GM12878 (cell line): Measurements from ENCODE around the gene C1D. TPM values are rescaled to one million over a fixed set of nuclear protein-coding genes. Genes with fewer than 3 reads are reported as not detected.

Source experiments
- ATAC-seq: fragments of 200-7000 bp; cut with Tn5 transposase; 3 replicates; pipeline ENCODE4 v1.9.1; 2020; ENCODE audit warnings: mild to moderate bottlenecking, moderate library complexity
- BruUV-seq: library from RNA; stranded (reverse); fragments of 400-500 nt; replicated peaks from 2 replicates; lab custom pipeline; 2021; lab: Mats Ljungman, UMichigan
- CTCF ChIA-PET: fragments of 300-600 bp; sonication (Branson Sonifier 250); formaldehyde crosslinking; extraction: SDS; loops from one replicate; lab custom pipeline; 2021; ENCODE audit warnings: inconsistent platforms; lab: Yijun Ruan, JAX
- POLR2A ChIA-PET: fragments of 350-600 bp; formaldehyde crosslinking; extraction: SDS; loops from one replicate; lab custom pipeline; 2021; ENCODE audit warnings: inconsistent platforms; lab: Charles Lee
- RAD21 ChIA-PET: fragments of 300-600 bp; sonication (Branson Sonifier 250); formaldehyde crosslinking; loops from one replicate; lab custom pipeline; 2023; ENCODE audit warnings: antibody characterized with exemption; ENCODE audit not compliant: unreplicated experiment; lab: Charles Lee
- SMC1A ChIA-PET: fragments of 300-600 bp; sonication (Branson Sonifier 250); formaldehyde crosslinking; loops from one replicate; lab custom pipeline; 2023; ENCODE audit not compliant: unreplicated experiment, uncharacterized antibody; lab: Charles Lee
- DNase-seq: peaks from one replicate; pipeline ENCODE4 v3.0.0-alpha.2; 2011; ENCODE audit warnings: low read depth, low spot score
- FAIRE-seq: peaks from 3 replicates; lab custom pipeline; 2011; peaks lifted over from hg19 to GRCh38; lab: Jason Lieb, UNC
- H2AFZ ChIP-seq: 2 replicates; pipeline ENCODE4 v1.6.0; 2011; ENCODE audit warnings: low read depth, low read length, control low read depth; ENCODE audit not compliant: control insufficient read depth
- H3K27ac ChIP-seq: 2 replicates; pipeline ENCODE4 v1.5.1; 2011; ENCODE audit warnings: control low read depth; ENCODE audit not compliant: control insufficient read depth, insufficient read depth
- H3K27me3 ChIP-seq, 2 experiments: replicated peaks in 1 of 2; 2 replicates each; pipeline versions ENCODE4 v1.6.0 to v1.6.1; 2011; ENCODE audit warnings: low read length in 1 of 2; ENCODE audit not compliant: control insufficient read depth in 2 of 2, insufficient read depth in 2 of 2
- H3K36me3 ChIP-seq, 2 experiments: 2 replicates each; pipeline ENCODE4 v1.5.1; 2011; ENCODE audit warnings: low read length in 1 of 2; ENCODE audit not compliant: control insufficient read depth in 2 of 2, insufficient read depth in 2 of 2
- H3K4me1 ChIP-seq: 2 replicates; pipeline ENCODE4 v1.6.1; 2011; ENCODE audit warnings: mild to moderate bottlenecking, low read length, moderate library complexity, mixed read lengths; ENCODE audit not compliant: control insufficient read depth, insufficient read depth
- H3K4me2 ChIP-seq: 2 replicates; pipeline ENCODE4 v1.6.0; 2011; ENCODE audit warnings: control low read depth; ENCODE audit not compliant: control insufficient read depth, insufficient read depth
- H3K4me3 ChIP-seq: fragments of 200-600 bp; sonication (generic); 2 replicates; pipeline ENCODE4 v1.5.1; 2016
- H3K79me2 ChIP-seq: 2 replicates; pipeline ENCODE4 v1.6.0; 2011; ENCODE audit warnings: low read length; ENCODE audit not compliant: control insufficient read depth, insufficient read depth
- H3K9ac ChIP-seq: 2 replicates; pipeline ENCODE4 v1.8.0; 2011; ENCODE audit warnings: low read length, control low read depth, mixed read lengths; ENCODE audit not compliant: control insufficient read depth, insufficient read depth
- H3K9me3 ChIP-seq: replicated peaks from 3 replicates; pipeline ENCODE4 v1.5.1; 2011; ENCODE audit warnings: mild to moderate bottlenecking, low read length; ENCODE audit not compliant: control insufficient read depth, insufficient read depth
- H4K20me1 ChIP-seq: 2 replicates; pipeline ENCODE4 v1.6.0; 2011; ENCODE audit not compliant: control insufficient read depth, insufficient read depth
- ASH2L ChIP-seq: fragments of 300-600, 200-600 bp; sonication (generic); IDR thresholded peaks from 2 replicates; pipeline ENCODE4 v1.6.1; 2017; ENCODE audit warnings: low read depth, mild to moderate bottlenecking, borderline replicate concordance
- ETV6 ChIP-seq, 2 experiments: fragments of 450-650 bp in 1 of 2; IDR thresholded peaks in 1 of 2; conservative IDR thresholded peaks in 1 of 2; 2 replicates each; pipeline ENCODE4 v1.6.1; 2014; ENCODE audit warnings: antibody characterized with exemption in 1 of 2, borderline replicate concordance in 1 of 2, low read depth in 1 of 2, mild to moderate bottlenecking in 1 of 2, moderate library complexity in 1 of 2
- FOS ChIP-seq: IDR thresholded peaks from 3 replicates; pipeline ENCODE4 v1.6.1; 2011; ENCODE audit warnings: borderline replicate concordance; ENCODE audit not compliant: insufficient read length; ENCODE audit errors: extremely low read depth
- HSF1 ChIP-seq: fragments of 150-350 bp; IDR thresholded peaks from 2 replicates; pipeline ENCODE4 v1.6.1; 2014; ENCODE audit warnings: mild to moderate bottlenecking, low read depth, low read length
- IKZF1 ChIP-seq: fragments of 450-650 bp; conservative IDR thresholded peaks from 2 replicates; pipeline ENCODE4 v1.6.1; 2017; ENCODE audit warnings: antibody characterized with exemption, mild to moderate bottlenecking
- IRF5 ChIP-seq: fragments of 450-650 bp; IDR thresholded peaks from 2 replicates; pipeline ENCODE4 v1.6.1; 2017; ENCODE audit warnings: borderline replicate concordance
- JUNB ChIP-seq: IDR thresholded peaks from 2 replicates; pipeline ENCODE4 v1.6.1; 2016; ENCODE audit warnings: antibody characterized with exemption, mild to moderate bottlenecking
- MTA3 ChIP-seq: IDR thresholded peaks from 2 replicates; pipeline ENCODE4 v1.6.1; 2012; ENCODE audit warnings: low read length, inconsistent platforms, borderline replicate concordance
- MYB ChIP-seq: fragments of 150-350 bp; IDR thresholded peaks from 2 replicates; pipeline ENCODE4 v1.6.1; 2014; ENCODE audit warnings: mild to moderate bottlenecking, low read depth, low read length, borderline replicate concordance
- NFXL1 ChIP-seq: fragments of 450-650 bp; IDR thresholded peaks from 2 replicates; pipeline ENCODE4 v1.6.1; 2017; ENCODE audit warnings: antibody characterized with exemption, mild to moderate bottlenecking, borderline replicate concordance
- NR2C1 ChIP-seq: fragments of 450-650 bp; IDR thresholded peaks from 2 replicates; pipeline ENCODE4 v1.6.1; 2017; ENCODE audit warnings: antibody characterized with exemption, mild to moderate bottlenecking, moderate library complexity
- POLR2AphosphoS2 ChIP-seq: IDR thresholded peaks from 2 replicates; pipeline ENCODE4 v1.6.1; 2011; ENCODE audit warnings: low read depth, mild to moderate bottlenecking, low read length, improper control_type of control experiment, moderate library complexity
- POLR2AphosphoS5 ChIP-seq: IDR thresholded peaks from 2 replicates; pipeline ENCODE4 v1.6.1; 2011; ENCODE audit warnings: mild to moderate bottlenecking, low read length, inconsistent platforms
- RELA ChIP-seq: fragments of 450-650 bp; IDR thresholded peaks from 2 replicates; pipeline ENCODE4 v1.8.0; 2014; ENCODE audit warnings: borderline replicate concordance; ENCODE audit not compliant: partially characterized antibody
- RFX5 ChIP-seq: IDR thresholded peaks from 2 replicates; pipeline ENCODE4 v1.6.1; 2011; ENCODE audit warnings: low read depth, low read length, improper control_type of control experiment
- SPI1 ChIP-seq: IDR thresholded peaks from 2 replicates; pipeline ENCODE4 v1.6.1; 2011; ENCODE audit warnings: low read depth, mild to moderate bottlenecking, low read length, moderate library complexity, borderline replicate concordance; ENCODE audit not compliant: insufficient read depth
- TCF12 ChIP-seq: IDR thresholded peaks from 2 replicates; pipeline ENCODE4 v1.6.1; 2011; ENCODE audit warnings: low read depth, mild to moderate bottlenecking, low read length
- WRNIP1 ChIP-seq: IDR thresholded peaks from 2 replicates; pipeline ENCODE4 v1.6.1; 2011; ENCODE audit warnings: low read depth, low read length, improper control_type of control experiment, borderline replicate concordance
- ZNF592 ChIP-seq: fragments of 450-650 bp; IDR thresholded peaks from 2 replicates; pipeline ENCODE4 v1.6.1; 2017; ENCODE audit warnings: mild to moderate bottlenecking, moderate library complexity
- WGBS: methylation state at CpG from one replicate; pipeline ENCODE4 v1.1.6; 2016; ENCODE audit warnings: low lambda C conversion rate; ENCODE audit not compliant: insufficient replicate concordance, insufficient coverage; ENCODE audit errors: missing lambda C conversion rate; 5-methylcytosine and 5-hydroxymethylcytosine counted together
- in situ Hi-C: fragments of 300-500 bp; cut with MboI; formaldehyde crosslinking; loops from 9 replicates; pipeline ENCODE4 v1.14.3; 2018; ENCODE audit warnings: mixed read lengths
- intact Hi-C: fragments of 100-400 bp; cut with micrococcal nuclease; formaldehyde crosslinking; loops from one replicate; pipeline ENCODE4 v1.14.2; 2022; ENCODE audit not compliant: unreplicated experiment
- polyA plus RNA-seq, 11 experiments: library from polyadenylated mRNA; depleted of rRNA in 4 of 11; unstranded in 6 of 11; stranded (reverse) in 5 of 11; fragments of >200 nt; fragmentation: Nextera tagmentation in 4 of 11; fragmentation: Illumina TruSeq in 1 of 11; extraction: Ambion mirVana in 4 of 11; extraction: Trizol in 1 of 11; gene quantifications; 1 replicate in 1 of 11; 2 replicates in 10 of 11; pipeline versions ENCODE4 v1.2.1 to v1.2.3, GENCODE V29; 2011 to 2016; ENCODE audit warnings: inconsistent platforms in 2 of 11, missing spikeins in 2 of 11, low read depth in 1 of 11
- total RNA-seq, 4 experiments: library from RNA; depleted of rRNA in 3 of 4; stranded (reverse); fragments of >200 nt in 3 of 4; fragmentation: Illumina TruSeq in 1 of 4; extraction: Trizol in 1 of 4; gene quantifications; 2 replicates each; pipeline versions ENCODE4 v1.2.1 to v1.2.3, GENCODE V29; 2013 to 2021

C1D gene
- total and polyA plus RNA-seq, 10 of the 15 experiments (the other 5 are each of a cell fraction or from before 2014, with no cell fraction given): 18.9 to 152 (median 59.1) TPM

GRCh38 chr2:68045342-68045741, 17.5 kb downstream of the C1D start:
- Histone ChIP-seq H3K9ac (no peak overlapping the region), H3K27ac (no peak overlapping the region), H3K79me2 (peaks cover 6% of the 10 kb centered on the region), H3K4me2 (no peak overlapping the region), H3K9me3 (no peaks in the 10 kb centered on the region), H3K4me1 (no peaks in the 10 kb centered on the region), H2AFZ (no peak overlapping the region), H3K4me3 (no peak overlapping the region), H4K20me1 (no peaks in the 10 kb centered on the region), H3K36me3 (no peaks in the 10 kb centered on the region; a peak in 1 of 4 replicates), H3K27me3 (no peaks in the 10 kb centered on the region)
- ChIA-PET POLR2A (no interaction called here), SMC1A (no interaction called here), RAD21 (no interaction called here), CTCF (no interaction called here)
- WGBS: 100% methylated on average over 1 of the region's 1 CpG
- in situ Hi-C loops (no loop called here), intact Hi-C loops (no loop called here)
- no peak for FAIRE-seq
- ATAC-seq: no peak
- DNase-seq: no peak
- no TSS peak for BruUV-seq
- TF ChIP-seq ZNF592 (no peak), RFX5 (no peak), SPI1 (no peak), NR2C1 (no peak), MYB (no peak), POLR2AphosphoS2 (no peak), IKZF1 (no peak), RELA (no peak), ETV6 (conservative IDR thresholded peaks at IDR 0.05 in 1 of 2, IDR thresholded peaks at IDR 0.05 in 1 of 2; ENCODE audit: borderline replicate concordance in 1 of 2, low read depth in 1 of 2) (no peak), MTA3 (no peak), TCF12 (no peak), HSF1 (no peak), ASH2L (no peak), JUNB (no peak), FOS (no peak), POLR2AphosphoS5 (no peak), IRF5 (no peak), NFXL1 (no peak), WRNIP1 (no peak)
